Ovary (tissue), 3 donors: ENCODE measurements around the gene CTAGE1.

Experiments
- POLR2A ChIP-seq: fragments of 450-650 bp; IDR thresholded peaks from one replicate; pipeline ENCODE4 v1.6.1; 2017; ENCODE audit warnings: antibody characterized with exemption, mild to moderate bottlenecking, moderate library complexity
- TF ChIP-seq, protein P1 (sequence below), 3 donors: fragments of 450-650 bp in 2 of 3; fragments of 200-600 bp in 1 of 3; IDR thresholded peaks; one replicate each; pipeline versions ENCODE4 v1.5.1 to v1.8.0; 2016 to 2022; ENCODE audit warnings: antibody characterized with exemption in 3 of 3, mild to moderate bottlenecking in 1 of 3
- donor health status: DM: no; HTN: no; CAD: no.

DNA sequence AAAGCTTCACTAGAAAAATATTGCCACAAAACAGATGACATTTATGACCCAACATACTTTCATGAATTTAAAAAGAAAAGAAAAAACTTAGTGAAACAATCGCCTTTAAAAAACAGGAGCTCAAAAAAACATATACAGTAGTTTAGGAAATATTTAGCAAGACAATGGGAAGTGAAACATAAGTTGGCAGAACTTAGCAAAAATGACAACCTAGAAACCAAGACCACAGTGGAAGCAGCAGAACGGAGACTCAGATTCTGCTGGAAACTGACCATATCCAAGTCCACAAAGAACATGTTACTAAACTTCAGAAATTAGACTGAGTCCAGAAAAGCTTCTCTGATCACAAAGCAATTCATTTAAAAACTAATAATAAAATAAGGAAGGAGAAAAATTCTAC, 41.8 kb upstream of the CTAGE1 start:
- TF ChIP-seq, protein P1, sequence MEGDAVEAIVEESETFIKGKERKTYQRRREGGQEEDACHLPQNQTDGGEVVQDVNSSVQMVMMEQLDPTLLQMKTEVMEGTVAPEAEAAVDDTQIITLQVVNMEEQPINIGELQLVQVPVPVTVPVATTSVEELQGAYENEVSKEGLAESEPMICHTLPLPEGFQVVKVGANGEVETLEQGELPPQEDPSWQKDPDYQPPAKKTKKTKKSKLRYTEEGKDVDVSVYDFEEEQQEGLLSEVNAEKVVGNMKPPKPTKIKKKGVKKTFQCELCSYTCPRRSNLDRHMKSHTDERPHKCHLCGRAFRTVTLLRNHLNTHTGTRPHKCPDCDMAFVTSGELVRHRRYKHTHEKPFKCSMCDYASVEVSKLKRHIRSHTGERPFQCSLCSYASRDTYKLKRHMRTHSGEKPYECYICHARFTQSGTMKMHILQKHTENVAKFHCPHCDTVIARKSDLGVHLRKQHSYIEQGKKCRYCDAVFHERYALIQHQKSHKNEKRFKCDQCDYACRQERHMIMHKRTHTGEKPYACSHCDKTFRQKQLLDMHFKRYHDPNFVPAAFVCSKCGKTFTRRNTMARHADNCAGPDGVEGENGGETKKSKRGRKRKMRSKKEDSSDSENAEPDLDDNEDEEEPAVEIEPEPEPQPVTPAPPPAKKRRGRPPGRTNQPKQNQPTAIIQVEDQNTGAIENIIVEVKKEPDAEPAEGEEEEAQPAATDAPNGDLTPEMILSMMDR (IDR thresholded peaks at IDR 0.05): no peak
- no peak for TF ChIP-seq POLR2A
